Activated naive CD8-positive, alpha-beta T cell treated with anti-CD3 and anti-CD28 coated beads, Interleukin-2, amount 50 U/mL, for 16 hours (primary cell): Measurements from ENCODE around the gene SH2D3C.

Source experiments
- DNase-seq: peaks from one replicate; pipeline ENCODE4 v3.0.0-alpha.2; 2020; ENCODE audit warnings: low read depth, low spot score

Gene SH2D3C

DNA sequence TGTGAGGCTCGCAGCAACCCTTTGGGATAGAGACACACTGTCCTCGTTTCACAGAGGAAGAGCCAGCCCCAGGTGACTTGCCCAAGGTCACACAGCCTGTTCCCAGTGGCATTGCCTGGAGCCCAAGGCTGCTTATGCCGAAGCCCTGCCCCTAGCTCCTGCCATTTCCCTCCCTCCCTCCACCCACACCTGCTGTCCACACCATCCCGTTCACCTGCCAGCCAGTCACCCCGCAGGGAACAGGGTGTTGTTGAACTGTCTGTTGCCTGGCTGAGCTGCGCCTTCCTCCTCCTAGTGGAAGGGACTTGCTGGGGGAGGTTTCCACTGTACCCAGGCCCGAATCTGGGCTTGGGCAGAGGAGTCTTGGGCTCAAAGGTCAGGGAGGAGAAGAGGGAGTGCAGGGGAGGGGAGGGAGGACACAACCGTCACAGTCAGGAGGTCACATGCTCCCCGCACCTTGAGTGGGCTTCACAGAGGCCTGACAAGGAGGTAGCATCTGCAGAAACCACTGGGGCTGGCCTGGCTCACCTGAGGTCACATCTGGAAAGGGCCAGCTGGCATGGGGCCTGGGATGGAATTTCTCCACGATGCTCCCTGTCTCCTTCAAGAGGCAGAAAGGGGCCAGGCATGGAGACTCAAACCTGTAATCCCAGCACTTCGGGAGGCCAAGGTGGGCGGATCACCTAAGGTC, 56.3 kb downstream of the SH2D3C start:
- DNase-seq, result no peak

DNA sequence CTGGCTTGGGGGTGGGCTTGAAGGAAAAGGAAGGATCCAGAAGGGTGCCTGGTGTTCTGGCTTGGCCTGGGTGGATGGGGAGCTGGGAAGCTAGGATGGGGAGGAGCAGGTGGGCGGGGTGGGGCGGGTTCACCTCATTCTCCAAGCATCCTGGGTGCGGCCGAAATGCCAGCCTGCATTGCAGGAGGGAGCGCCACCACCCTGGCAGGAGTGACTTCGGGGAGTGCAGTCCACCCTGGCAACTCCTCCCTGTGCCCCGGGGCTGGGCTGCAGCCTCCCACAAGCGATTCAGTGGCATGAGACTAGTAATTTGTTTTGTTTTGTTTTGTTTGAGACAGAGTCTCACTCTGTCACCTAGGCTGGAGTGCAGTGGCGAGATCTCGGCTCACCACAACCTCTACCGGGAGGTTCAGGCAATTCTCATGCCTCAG, 57.1 kb downstream of the SH2D3C start:
- DNase-seq, result no peak

DNA sequence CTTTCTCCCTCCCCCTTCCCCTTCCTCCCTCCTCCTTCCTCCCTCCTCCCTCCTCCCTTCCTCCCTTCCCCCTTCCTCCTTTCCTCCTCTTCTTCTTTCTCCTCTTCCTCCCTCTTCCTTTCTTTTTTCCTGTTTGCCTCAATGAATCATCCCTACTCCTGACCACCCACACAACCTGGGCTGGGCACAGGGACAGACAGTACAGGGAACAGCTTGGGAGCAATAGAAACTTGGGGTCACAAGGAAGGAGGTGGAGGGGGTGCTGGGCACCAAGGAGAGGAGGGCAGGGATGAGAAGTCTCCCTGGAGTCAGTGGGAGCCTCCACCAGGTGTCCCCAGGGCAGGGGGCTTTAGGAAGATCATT, 57.6 kb downstream of the SH2D3C start:
- no peak for DNase-seq

DNA sequence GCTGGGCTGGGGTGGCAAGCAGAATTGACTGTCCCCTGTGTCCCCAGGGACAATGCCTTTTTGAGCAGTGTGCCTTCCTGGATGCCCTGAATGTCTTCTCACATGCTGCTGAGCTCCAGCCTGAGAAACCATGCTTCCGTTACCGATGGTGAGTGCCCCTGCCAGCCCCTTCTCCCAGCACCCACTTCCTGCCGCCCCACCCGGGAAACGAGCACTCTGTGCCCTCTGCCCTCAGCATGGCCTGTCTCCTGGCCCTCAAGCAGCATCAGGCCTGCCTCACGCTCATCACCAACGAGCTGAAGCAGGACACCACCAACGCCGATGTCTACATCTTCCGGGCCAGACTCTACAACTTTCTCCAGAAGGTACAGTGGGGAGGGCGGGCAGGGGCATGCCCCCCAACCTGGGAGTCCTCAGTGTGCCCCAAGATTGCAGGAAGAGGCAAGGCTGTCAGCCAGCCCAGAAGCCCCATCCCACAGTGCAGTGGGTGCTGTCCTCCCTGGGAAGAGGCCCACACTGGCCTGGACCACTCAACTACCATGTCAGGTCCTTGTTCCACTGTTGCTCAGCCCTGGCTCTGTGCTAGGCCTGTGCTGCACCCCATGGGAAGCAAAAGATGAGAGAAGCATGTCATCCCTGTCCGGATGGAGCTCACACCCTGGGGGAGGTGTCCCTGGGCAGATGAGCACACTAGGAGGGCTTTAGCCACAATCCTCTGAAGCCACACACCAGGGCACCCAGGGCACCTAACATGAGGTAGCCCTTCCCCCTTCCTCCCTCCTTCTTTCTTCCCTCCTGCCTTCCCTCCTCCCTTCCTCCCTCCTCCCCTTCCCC, 58.2 kb downstream of the SH2D3C start:
- DNase-seq, result no peak

DNA sequence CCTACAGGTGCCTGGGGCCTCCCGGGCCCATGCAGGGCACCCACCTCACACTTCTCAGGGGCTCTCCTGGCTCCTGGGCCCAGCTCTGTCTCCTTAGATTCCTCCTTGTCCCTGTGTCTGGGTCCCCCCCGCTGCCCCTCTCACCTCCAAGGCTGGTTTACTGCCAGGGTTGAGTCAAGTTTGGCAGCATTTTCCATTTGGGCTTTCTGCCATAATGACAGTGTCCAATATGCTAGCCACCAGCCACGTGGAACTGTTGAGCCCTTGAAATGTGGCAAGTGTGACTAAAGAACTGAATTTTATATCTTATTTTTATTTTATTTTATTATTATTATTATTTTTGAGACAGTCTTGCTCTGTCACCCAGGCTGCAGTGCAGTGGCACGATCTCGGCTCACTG, 60.7 kb downstream of the SH2D3C start:
- no peak for DNase-seq

DNA sequence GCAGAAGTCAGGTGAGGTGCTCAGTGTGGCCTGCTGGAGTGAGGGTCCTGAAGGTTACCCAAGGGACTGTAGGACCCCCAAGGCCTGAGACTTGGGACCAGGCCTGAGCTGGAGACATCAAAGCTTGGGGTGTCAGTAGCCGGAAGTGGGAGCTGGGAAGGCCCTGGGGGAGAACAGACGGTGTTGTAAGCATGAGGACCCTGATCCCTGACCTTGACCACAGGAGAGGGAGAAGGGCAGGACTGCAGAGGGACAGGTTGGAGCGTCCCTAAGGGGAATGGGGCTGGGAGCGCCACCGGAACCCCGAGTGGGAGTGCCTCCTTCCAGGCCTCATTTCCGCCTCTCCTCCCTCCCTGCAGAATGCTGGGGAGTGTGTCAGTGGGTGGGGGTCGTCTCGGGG, 62.1 kb downstream of the SH2D3C start:
- no peak for DNase-seq

DNA sequence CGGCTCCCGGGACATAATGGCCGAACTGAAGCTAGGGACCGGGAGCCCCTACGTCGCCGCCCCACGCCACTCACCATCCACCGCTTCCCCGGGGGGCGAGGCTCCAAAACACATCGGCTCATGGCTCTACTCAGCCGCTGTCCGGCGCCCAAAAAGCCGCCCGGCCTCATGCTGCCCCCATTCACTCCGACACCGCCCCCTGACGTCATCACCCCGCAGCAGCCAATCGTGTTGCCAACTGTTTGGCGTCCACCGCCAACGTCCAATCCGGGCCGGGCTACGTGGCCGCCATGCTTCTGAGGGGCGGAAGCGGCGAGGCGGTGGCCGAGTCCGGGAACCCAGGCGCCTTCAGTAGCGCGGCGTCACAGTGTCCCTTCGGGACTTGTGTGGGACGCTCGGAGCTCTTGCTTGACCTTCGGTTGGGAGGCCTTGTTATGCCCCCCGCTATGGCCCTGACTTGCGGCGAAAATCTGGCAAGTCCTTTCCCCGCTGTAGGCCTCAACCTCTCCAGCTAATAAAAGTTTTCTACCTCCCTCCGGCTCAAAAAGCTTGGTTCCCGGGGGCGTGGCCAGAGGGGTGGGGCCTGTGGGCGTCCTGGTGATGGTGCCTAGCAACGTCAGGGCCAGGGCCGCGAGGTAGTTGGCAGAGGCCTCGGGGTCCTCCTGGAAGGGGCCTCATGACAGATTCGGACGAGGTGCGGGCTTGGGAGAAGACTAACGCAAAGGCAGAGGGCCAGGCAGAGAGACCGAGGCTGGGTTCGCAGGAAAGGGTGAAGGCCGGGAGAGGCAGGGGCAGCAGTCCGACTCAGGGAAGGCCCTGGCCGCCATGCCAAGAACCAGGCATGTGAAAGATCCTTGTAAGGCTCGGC, 62.8 kb downstream of the SH2D3C start, which contains the start of the genes PTRH1 and TTC16:
TSS of gene PTRH1 (minus strand) at position 194 of the 868 bp plus-strand sequence. CDS start at position 170, 24 bp downstream.
TSS of gene TTC16 (plus strand) at position 610 of the 868 bp plus-strand sequence. CDS start at position 677, 67 bp downstream.
- peak; percentile 91 for DNase-seq

DNA sequence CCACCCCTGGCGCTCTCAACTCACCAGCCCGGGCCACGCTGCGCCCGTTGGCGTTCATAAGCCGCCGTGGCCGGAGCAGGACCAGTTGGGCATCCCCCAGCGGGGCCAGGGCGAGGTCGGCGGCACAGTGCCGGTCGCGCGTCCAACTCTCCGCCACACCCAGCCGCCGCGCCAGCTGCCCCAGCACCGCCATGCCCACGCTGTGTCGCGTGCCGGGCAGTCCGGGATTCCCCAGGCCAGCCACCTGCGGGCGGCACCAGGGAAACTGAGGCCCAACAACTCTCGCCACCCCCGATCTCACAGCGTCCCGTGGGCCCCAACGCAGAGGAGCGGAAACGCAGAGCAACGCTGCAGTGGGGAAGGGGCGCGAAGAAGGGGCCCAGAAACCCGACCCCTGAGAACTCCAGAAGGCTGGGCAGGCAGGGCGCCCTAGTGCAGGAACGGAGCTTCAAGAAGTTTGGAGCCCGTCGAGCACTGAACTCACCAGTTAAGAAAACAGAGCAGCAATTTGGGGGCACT, 63.5 kb downstream of the SH2D3C start:
- no peak for DNase-seq

DNA sequence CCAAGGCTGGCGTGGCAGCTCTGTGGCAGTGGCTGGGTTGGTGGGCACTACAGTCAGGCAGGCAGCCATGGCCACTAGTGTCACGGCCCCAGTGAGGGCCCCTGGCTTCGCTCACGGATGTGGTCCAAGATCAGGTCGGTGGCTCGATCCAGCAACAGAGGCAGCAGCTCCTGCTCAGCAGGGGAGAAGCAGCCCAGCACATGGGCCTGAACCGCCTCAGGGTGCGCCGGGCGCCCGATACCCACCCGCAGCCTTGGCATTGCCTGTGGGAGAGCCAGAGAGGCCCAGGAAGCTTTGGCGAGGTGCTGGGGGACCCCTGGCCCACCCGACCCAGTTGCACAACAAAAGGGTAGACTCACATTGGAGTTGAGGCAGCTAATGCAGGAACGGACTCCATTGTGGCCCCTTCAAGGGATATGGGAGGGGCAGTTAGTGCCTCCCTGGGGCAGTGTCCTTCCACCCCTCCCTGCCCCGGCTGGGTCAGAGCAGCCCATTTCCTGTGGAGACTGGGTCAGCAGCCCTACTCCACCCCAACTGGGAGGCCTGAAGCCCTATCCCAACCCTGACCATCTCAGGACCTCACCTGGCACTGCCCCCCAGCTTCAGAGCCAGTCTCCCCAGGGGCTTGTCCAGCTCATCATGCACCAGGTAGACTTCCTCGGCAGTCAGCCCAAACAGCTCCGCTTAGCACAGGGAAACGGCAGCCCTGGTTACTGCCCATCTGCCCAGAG, 64.3 kb downstream of the SH2D3C start:
- DNase-seq, result no peak

DNA sequence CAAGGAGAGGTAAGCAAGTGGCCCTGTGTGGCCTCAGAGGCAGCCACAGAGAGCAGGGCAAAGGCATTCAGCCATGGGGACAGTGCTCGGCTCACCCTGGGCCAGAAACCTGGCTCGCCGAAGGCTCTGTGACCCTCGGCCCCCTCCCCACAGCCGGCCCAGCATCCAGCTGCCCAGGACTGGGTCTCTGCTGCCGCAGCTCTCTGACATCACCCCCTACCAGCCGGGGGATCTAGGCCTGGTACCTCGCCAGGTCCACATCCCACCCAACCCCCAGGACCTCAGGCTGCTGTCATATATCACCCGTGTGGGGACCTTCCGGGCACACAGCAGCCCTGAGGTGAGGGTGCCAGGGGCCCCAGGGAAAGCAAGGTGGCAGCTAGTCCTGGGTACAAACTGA, 65.6 kb downstream of the SH2D3C start:
- DNase-seq, result no peak

DNA sequence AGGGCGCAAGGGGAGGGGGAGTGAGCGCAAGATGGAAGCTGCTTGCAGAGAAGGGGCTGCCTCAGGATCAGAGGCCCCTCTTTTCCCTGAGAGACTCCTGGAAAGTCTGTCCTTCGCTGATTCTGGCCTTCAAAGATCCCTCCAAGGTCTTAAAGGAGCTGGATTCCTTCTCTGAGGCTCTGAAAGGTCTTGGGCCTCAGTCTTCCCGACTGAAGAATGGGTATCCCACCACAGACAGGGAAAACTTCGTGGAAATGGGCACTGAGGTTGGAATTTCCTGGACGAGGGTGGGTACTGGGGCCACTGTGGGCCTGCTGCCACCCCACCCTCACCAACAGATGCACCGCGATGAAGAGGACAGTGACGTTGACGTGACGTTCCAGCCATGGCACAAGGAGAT, 66.1 kb downstream of the SH2D3C start:
- no peak for DNase-seq

DNA sequence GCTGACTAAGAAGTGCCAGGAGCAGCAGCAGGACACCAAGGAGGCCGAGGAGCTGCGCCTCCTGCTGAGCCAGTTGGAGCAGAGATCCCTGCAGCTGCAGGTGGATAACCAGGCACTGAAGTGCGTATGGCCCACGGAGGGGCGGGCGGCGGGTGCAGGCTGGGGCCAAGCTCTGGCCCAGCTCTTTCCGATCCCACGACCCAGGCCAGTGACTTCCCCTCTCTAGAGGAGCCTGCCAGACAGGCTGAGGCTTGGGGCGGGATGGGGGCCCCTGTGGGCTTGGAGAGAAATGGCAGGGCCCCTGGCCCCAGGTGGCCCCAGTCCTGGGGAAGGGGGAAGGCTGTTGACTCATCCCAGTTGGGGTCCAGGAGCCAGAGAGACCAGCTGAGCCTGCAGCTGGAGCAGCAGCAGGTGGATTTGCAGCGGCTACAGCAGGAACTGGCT, 66.6 kb downstream of the SH2D3C start:
- DNase-seq, result no peak

DNA sequence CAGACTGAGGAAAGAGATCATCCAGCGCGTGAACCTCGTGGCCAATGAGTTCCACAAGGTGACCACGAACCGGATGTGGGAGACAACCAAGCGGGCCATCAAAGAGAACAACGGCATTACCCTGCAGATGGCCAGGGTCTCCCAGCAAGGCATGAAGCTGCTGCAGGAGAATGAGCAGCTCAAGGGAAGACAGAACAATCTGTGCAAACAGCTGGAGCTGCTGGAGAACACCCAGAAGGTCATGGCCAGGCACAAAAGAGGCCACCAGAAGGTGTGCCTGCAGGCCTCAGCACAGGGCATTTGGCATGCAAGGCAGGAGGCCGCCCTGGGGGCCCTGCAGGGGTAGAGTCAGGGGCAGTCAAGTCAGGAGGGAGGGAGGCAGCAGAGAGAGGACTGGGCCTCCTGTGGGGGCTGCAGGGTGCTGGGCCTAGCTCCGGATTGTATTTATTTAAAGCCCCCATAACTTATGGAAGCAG, 67.2 kb downstream of the SH2D3C start:
- DNase-seq, result no peak

DNA sequence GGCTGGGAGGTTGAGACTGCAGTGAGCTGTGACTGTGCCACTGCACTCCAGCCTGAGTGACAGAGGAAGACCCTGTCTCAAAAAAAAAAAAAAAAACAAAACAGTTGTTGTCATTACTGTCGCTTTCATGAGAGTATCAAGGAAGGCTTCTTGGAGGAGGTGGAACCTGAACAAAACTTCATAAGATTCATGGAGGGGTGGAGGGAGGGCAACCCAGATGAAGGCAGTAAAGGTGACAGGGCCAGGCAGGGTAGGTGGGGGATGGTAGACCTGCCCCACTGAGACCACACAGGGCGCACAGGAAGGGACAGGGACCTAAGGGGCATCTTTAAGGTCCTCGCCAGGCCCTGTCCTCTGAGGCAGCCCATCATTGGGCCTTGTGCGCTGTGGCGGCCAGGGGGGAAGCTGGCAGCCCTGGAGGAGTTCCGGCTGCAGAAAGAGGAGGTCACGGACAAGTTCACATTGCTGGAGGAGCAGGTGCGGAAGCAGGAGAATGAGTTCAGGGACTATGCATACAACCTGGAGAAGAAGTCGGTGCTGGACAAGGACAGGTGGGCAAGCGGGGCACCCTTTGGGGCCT, 68.2 kb downstream of the SH2D3C start:
- no peak for DNase-seq

DNA sequence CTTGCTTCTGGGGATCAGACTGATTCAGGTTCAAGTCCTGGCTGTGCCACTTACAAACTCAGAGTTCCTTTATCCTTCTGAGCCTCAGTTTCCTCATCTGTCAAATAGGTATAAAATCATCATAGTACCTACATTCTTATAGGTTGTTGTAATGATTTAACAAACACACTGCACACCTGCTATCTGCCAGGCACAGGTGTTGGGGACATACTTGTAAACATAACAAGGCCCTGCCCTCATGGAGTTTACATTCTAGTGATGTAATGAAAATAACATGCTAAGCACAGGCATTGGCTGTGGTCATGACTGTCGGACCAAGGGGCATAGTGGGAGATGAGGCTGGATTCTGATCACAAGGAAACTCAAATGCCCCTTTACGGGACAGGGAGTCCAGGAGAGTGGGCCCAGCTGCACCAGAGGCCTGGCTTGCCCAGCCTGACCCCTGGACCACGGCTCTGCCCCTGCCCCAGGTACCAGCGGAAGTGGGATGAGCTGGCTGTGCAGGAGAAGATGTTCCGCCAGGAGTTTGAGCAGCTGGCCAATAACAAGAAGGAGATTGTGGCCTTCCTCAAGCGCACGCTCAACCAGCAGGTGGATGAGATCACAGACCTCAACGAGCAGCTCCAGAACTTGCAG, 69.4 kb downstream of the SH2D3C start:
- no peak for DNase-seq

DNA sequence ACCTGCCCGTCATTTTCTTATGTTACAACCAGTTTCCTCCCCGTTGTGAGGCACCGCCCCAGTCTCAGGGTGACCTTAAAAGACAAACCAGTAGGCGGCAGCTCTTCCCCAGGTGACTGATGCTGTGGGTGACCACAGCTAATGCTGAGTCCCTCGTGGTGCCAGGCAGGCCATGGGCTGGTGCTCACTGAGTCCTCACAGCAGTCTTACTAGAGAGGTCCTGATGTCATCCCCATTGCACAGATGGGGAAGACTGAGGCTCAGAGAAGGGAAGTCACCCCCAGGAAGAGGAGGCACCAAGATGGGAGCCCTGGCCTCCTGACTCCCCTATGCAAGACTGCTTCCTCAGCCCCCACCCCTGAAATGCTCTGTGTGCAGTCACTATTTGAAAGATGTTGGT, 70.7 kb downstream of the SH2D3C start:
- DNase-seq, result no peak

DNA sequence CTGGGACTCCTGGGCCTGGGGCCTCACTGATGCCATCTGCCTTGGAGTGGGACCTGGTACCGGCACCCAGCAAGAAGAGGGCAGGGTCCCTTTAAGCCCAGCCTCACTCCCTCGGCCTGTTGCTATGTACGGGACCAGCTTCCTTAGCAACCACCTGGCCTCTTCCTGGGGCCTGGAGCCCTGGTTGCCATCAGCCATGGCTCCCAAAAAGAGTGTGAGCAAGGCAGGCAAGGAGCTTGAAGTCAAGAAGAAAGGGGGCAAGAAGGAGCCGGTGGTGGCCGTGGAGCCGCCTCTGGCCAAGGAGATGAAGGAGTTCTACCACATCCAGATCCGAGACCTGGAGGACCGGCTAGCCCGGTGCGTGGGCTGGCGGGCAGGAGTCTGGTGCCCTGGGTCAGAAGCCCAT, 71.6 kb downstream of the SH2D3C start, which contains the start of gene CFAP157:
TSS of gene CFAP157 (plus strand) at position 153 of the 406 bp plus-strand sequence. CDS start at position 197, 44 bp downstream.
- DNase-seq, result no peak

DNA sequence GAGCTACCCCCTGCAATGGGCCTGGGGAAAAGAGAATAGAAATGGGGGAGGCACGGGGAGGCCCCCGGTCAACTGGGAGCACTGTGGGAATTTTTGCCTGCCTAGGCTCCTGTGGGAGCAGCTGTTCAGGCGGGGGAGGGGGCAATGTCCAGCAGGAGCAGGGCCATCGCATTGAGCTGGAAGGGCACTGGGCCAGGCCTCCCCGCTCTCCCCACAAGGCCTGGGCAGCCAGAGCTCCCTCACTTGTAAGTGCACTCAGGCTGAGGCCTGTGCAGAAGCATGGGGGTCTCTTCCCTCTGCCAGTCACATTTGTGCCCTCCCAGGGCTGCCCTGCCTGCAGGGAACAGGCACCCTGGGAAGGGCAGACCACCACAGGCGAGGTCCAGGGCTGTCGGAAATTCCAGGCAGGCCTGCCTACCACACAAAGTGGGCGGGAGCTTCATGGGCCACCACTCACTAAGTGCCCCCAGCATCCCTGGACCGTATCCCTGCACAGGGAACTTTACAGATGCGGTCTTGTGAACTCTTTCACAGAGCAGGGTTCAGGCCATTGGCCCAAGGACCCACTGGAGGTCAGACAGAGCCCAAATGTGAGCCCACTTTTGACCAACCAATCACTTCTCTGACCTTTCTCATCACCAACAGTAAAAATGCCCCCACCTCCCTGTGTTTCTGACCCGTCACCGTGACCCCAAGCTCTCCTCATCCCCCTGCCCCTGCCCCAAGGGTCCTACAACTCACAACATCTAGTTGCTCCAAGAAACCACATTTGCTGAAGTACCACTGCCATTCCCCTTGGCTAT, 72.7 kb downstream of the SH2D3C start:
- no peak for DNase-seq
